AG04449 (cell line): Measurements from ENCODE around the gene HHIPL1.

Experiments used
- CTCF ChIA-PET: fragments of 350-600 bp; formaldehyde crosslinking; extraction: SDS; loops from one replicate; lab custom pipeline; 2021; ENCODE audit warnings: antibody characterized with exemption; lab: Yijun Ruan, JAX
- POLR2A ChIA-PET: fragments of 400-600, 350-600 bp; formaldehyde crosslinking; extraction: SDS; loops from one replicate; lab custom pipeline; 2020; ENCODE audit warnings: antibody characterized with exemption, inconsistent platforms; lab: Yijun Ruan, JAX
- DNase-seq: peaks from one replicate; pipeline ENCODE4 v3.0.0-alpha.2; 2010; ENCODE audit warnings: low read depth, low spot score
- H3K4me3 ChIP-seq: 2 replicates; pipeline ENCODE4 v1.5.1; 2011; ENCODE audit warnings: low read depth, mild to moderate bottlenecking, control low read depth, low read length
- CTCF ChIP-seq: IDR thresholded peaks from one replicate; pipeline ENCODE4 v1.5.1; 2011; ENCODE audit warnings: mild to moderate bottlenecking, moderate library complexity, low read length, control low read depth, inconsistent platforms; ENCODE audit not compliant: insufficient read depth; ENCODE audit errors: missing control alignments

Gene HHIPL1

GRCh38 chr14:99707921-99708320 is 63.0 kb downstream of the HHIPL1 start:
- POLR2A ChIA-PET, result no interaction called here
- DNase-seq, result no peak
- no peak overlapping the region for H3K4me3 ChIP-seq
- TF ChIP-seq CTCF, result no peak
- CTCF ChIA-PET, result no interaction called here

- CTCF ChIA-PET, result no interaction called here
- POLR2A ChIA-PET, result no interaction called here
- no peak overlapping the region for H3K4me3 ChIP-seq
- TF ChIP-seq CTCF, result no peak
- DNase-seq, result no peak
Measured at GRCh38 chr14:99708449-99708848, 63.5 kb downstream of the HHIPL1 start.

- POLR2A ChIA-PET, result no interaction called here
- no peak for TF ChIP-seq CTCF
- CTCF ChIA-PET, result interaction anchor here (1.3 to 5.1 kb wide), 4 partner anchors 15 to 186 kb away, joined by 3 to 44 read pairs (median 8); no protein-coding TSS in a partner anchor
- no peak for DNase-seq
- no peak overlapping the region for H3K4me3 ChIP-seq
Measured at GRCh38 chr14:99713972-99714371, 69.0 kb downstream of the HHIPL1 start.

GRCh38 chr14:99715266-99716000 is 70.5 kb downstream of the HHIPL1 start:
- POLR2A ChIA-PET, result interaction anchor here (0.6 kb wide), 1 partner anchor 10 kb away, joined by 3 read pairs; no protein-coding TSS in a partner anchor
- DNase-seq, result no peak
- CTCF ChIA-PET, result interaction anchor here (1.1 to 5.1 kb wide), 4 partner anchors 10 to 170 kb away, joined by 3 to 44 read pairs (median 4); no protein-coding TSS in a partner anchor
- H3K4me3 ChIP-seq, result no peak overlapping the region
- no peak for TF ChIP-seq CTCF

GRCh38 chr14:99716091-99716849 is 71.3 kb downstream of the HHIPL1 start:
- no peak for DNase-seq
- CTCF ChIA-PET, result interaction anchor here (1.1 to 5.1 kb wide), 4 partner anchors 11 to 170 kb away, joined by 3 to 44 read pairs (median 4); no protein-coding TSS in a partner anchor
- POLR2A ChIA-PET, result no interaction called here
- no peak overlapping the region for H3K4me3 ChIP-seq
- no peak for TF ChIP-seq CTCF
